B cell (primary cell): ENCODE data around the gene SCNN1B. TPM values are rescaled to one million over a fixed set of nuclear protein-coding genes. Genes with fewer than 3 reads are reported as not detected.

Experiments used
- ATAC-seq: fragments of 200-7000 bp; cut with Tn5 transposase; one replicate; pipeline ENCODE4 v1.10.0; 2021; ENCODE audit warnings: low read depth, mild to moderate bottlenecking, moderate number of reproducible peaks, moderate library complexity
- CTCF ChIA-PET: fragments of 350-600 bp; sonication (Branson Sonifier 250); formaldehyde crosslinking; loops from one replicate; lab custom pipeline; 2021; ENCODE audit warnings: antibody characterized with exemption, inconsistent platforms; lab: Charles Lee
- POLR2A ChIA-PET: fragments of 350-600 bp; sonication (Branson Sonifier 250); formaldehyde crosslinking; loops from one replicate; lab custom pipeline; 2021; ENCODE audit warnings: antibody characterized with exemption; lab: Charles Lee
- DNase-seq: peaks from one replicate; pipeline ENCODE4 v3.0.0; 2013
- H2AFZ ChIP-seq: 2 replicates; pipeline ENCODE4 v1.6.1; 2012; ENCODE audit warnings: mild to moderate bottlenecking, low read depth, low read length; ENCODE audit not compliant: insufficient read depth, poor library complexity, severe bottlenecking
- H3K27ac ChIP-seq, 2 donors: 1 replicate in 1 of 2; 2 replicates in 1 of 2; pipeline ENCODE4 v1.5.1; 2012 to 2013; ENCODE audit warnings: low read length in 2 of 2, mild to moderate bottlenecking in 2 of 2, moderate library complexity in 1 of 2
- H3K27me3 ChIP-seq, 4 experiments: fragments of 200-600 bp in 1 of 4; sonication (generic) in 1 of 4; replicated peaks in 1 of 4; 1 replicate in 2 of 4; 2 replicates in 2 of 4; pipeline versions ENCODE4 v1.6.1 to v1.7.0; 2013 to 2016; ENCODE audit warnings: low read length in 3 of 4, mild to moderate bottlenecking in 2 of 4, mixed read lengths in 1 of 4, moderate library complexity in 1 of 4; ENCODE audit not compliant: insufficient read depth in 4 of 4, control insufficient read depth in 3 of 4; ENCODE audit errors: control extremely low read depth in 1 of 4
- H3K36me3 ChIP-seq, 2 experiments: replicated peaks in 1 of 2; 1 replicate in 1 of 2; 2 replicates in 1 of 2; pipeline versions ENCODE4 v1.6.1 to v1.7.1; 2013; ENCODE audit warnings: low read length in 1 of 2; ENCODE audit not compliant: insufficient read depth in 2 of 2, control insufficient read depth in 1 of 2; ENCODE audit errors: control extremely low read depth in 1 of 2, extremely low read depth in 1 of 2
- H3K4me1 ChIP-seq, 2 donors: fragments of 200-600 bp in 1 of 2; sonication (generic) in 1 of 2; 1 replicate in 1 of 2; 2 replicates in 1 of 2; pipeline versions ENCODE4 v1.5.1 to v1.6.1; 2013 to 2017; ENCODE audit warnings: low read length in 2 of 2; ENCODE audit not compliant: control insufficient read depth in 2 of 2, insufficient read depth in 2 of 2
- H3K4me2 ChIP-seq: replicated peaks from 2 replicates; pipeline ENCODE3; 2012; ENCODE audit warnings: mild to moderate bottlenecking, low read depth, low read length; ENCODE audit not compliant: poor library complexity, severe bottlenecking
- H3K4me3 ChIP-seq, 5 experiments: fragments of 200-600 bp in 1 of 5; sonication (generic) in 1 of 5; 1 replicate in 3 of 5; 2 replicates in 2 of 5; pipeline versions ENCODE4 v1.5.1 to v1.7.0; 2011 to 2016; ENCODE audit warnings: low read length in 4 of 5, mild to moderate bottlenecking in 4 of 5, low read depth in 2 of 5, control low read depth in 1 of 5, moderate library complexity in 1 of 5; ENCODE audit not compliant: insufficient read depth in 1 of 5; ENCODE audit errors: control extremely low read depth in 1 of 5, extremely low read depth in 1 of 5
- H3K79me2 ChIP-seq: fragments of 200-600 bp; sonication (generic); one replicate; pipeline ENCODE4 v1.6.0; 2016; ENCODE audit warnings: low read length; ENCODE audit not compliant: control insufficient read depth, insufficient read depth
- H3K9ac ChIP-seq: fragments of 200-600 bp; sonication (generic); 2 replicates; pipeline ENCODE4 v1.6.1; 2017; ENCODE audit warnings: mild to moderate bottlenecking, low read length, moderate library complexity
- H3K9me3 ChIP-seq, 3 donors: one replicate each; pipeline versions ENCODE4 v1.6.1 to v1.7.1; 2013; ENCODE audit warnings: low read length in 2 of 3; ENCODE audit not compliant: control insufficient read depth in 2 of 3, insufficient read depth in 1 of 3; ENCODE audit errors: control extremely low read depth in 1 of 3
- H4K20me1 ChIP-seq: 2 replicates; pipeline ENCODE4 v1.6.0; 2012; ENCODE audit warnings: mild to moderate bottlenecking, low read length; ENCODE audit not compliant: insufficient read depth, control insufficient read depth, poor library complexity, severe bottlenecking
- H3K27ac Mint-ChIP-seq: one replicate; pipeline ENCODE4 v1.8.0; 2021; ENCODE audit warnings: mixed read lengths
- H3K27me3 Mint-ChIP-seq: one replicate; pipeline ENCODE4 v1.8.0; 2021; ENCODE audit warnings: mixed read lengths
- H3K4me1 Mint-ChIP-seq: one replicate; pipeline ENCODE4 v1.8.0; 2021; ENCODE audit warnings: mixed read lengths
- H3K4me3 Mint-ChIP-seq: one replicate; pipeline ENCODE4 v1.8.0; 2021; ENCODE audit warnings: mixed read lengths
- H3K9me3 Mint-ChIP-seq: one replicate; pipeline ENCODE4 v1.8.0; 2022; ENCODE audit warnings: mixed read lengths; ENCODE audit not compliant: insufficient read depth
- EZH2 ChIP-seq: IDR thresholded peaks from 2 replicates; pipeline ENCODE4 v1.6.1; 2012; ENCODE audit warnings: borderline replicate concordance, low read depth, mild to moderate bottlenecking, moderate library complexity, low read length; ENCODE audit not compliant: insufficient read depth, poor library complexity, severe bottlenecking
- WGBS: methylation state at CpG from one replicate; pipeline ENCODE4 v1.1.5; 2013; ENCODE audit warnings: missing lambda C conversion rate; ENCODE audit not compliant: insufficient coverage; 5-methylcytosine and 5-hydroxymethylcytosine counted together
- intact Hi-C: fragments of 100-400 bp; cut with micrococcal nuclease; formaldehyde crosslinking; loops from one replicate; pipeline ENCODE4 v1.10.0; 2022
- polyA plus RNA-seq: library from polyadenylated mRNA; depleted of rRNA; stranded (reverse); fragments of >200 nt; gene quantifications from 2 replicates; pipeline ENCODE4 v1.2.3, GENCODE V29; 2012
- total RNA-seq, 2 donors: library from RNA; stranded (reverse); fragments of 120-200 nt in 1 of 2; gene quantifications; 1 replicate in 1 of 2; 2 replicates in 1 of 2; pipeline versions ENCODE4 v1.2.3 to v1.2.4, GENCODE V29; 2013 to 2022
- TF ChIP-seq, protein P1 (sequence below): fragments of 200-600 bp; IDR thresholded peaks from one replicate; pipeline ENCODE4 v1.8.0; 2022; ENCODE audit warnings: antibody characterized with exemption, mild to moderate bottlenecking

The SCNN1B gene
- total and polyA plus RNA-seq, 2 donors (not counting 1 experiment from before 2014, with no cell fraction given) = 0.30 TPM; not detected in 1

DNA sequence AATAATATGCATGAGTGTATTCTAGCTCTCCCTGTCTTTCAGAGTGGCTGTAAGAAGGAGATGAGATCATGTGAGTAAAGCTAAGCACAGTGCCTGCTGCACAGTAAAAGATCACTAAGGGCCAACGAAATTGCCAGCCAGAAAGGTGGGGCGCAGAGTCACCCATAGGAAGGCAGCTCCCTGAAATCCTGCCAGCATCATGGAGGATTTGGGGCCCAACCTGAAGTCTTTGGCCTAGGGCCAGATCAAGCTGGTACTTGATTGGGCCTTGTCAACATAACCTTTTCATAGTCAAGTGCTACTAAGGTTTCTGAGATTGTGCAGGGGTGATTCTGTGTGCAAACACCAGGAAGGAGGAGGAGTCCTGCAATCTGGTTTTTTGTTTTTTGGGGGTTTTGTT, 16.5 kb downstream of the SCNN1B start:
- Mint-ChIP-seq H3K27ac (no peak overlapping the region), H3K4me1 (peaks cover 6% of the 10 kb centered on the region), H3K9me3 (no peaks in the 10 kb centered on the region), H3K4me3 (no peak overlapping the region), H3K27me3 (no peaks in the 10 kb centered on the region)
- H3K36me3 ChIP-seq = no peaks in the 10 kb centered on the region
- no peak overlapping the region for H3K9ac ChIP-seq
- ATAC-seq (no peak), DNase-seq (no peak)
- H3K4me1 ChIP-seq = no peaks in the 10 kb centered on the region
- no peaks in the 10 kb centered on the region for H3K79me2 ChIP-seq
- no peaks in the 10 kb centered on the region for H3K9me3 ChIP-seq
- H3K27me3 ChIP-seq = peaks cover 0 to 3% (median 0%) of the 10 kb centered on the region in 4 experiments
- 81% methylated on average over 2 of the region's 2 CpGs for WGBS
- no peaks in the 10 kb centered on the region for H4K20me1 ChIP-seq
- intact Hi-C loops = no loop called here
- no peak for TF ChIP-seq EZH2
- TF ChIP-seq, protein P1, sequence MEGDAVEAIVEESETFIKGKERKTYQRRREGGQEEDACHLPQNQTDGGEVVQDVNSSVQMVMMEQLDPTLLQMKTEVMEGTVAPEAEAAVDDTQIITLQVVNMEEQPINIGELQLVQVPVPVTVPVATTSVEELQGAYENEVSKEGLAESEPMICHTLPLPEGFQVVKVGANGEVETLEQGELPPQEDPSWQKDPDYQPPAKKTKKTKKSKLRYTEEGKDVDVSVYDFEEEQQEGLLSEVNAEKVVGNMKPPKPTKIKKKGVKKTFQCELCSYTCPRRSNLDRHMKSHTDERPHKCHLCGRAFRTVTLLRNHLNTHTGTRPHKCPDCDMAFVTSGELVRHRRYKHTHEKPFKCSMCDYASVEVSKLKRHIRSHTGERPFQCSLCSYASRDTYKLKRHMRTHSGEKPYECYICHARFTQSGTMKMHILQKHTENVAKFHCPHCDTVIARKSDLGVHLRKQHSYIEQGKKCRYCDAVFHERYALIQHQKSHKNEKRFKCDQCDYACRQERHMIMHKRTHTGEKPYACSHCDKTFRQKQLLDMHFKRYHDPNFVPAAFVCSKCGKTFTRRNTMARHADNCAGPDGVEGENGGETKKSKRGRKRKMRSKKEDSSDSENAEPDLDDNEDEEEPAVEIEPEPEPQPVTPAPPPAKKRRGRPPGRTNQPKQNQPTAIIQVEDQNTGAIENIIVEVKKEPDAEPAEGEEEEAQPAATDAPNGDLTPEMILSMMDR = no peak
- no peak overlapping the region for H3K4me3 ChIP-seq
- ChIA-PET POLR2A (no interaction called here), CTCF (no interaction called here)
- H3K4me2 ChIP-seq = no peak overlapping the region
- H2AFZ ChIP-seq = no peak overlapping the region
- no peak overlapping the region for H3K27ac ChIP-seq

DNA sequence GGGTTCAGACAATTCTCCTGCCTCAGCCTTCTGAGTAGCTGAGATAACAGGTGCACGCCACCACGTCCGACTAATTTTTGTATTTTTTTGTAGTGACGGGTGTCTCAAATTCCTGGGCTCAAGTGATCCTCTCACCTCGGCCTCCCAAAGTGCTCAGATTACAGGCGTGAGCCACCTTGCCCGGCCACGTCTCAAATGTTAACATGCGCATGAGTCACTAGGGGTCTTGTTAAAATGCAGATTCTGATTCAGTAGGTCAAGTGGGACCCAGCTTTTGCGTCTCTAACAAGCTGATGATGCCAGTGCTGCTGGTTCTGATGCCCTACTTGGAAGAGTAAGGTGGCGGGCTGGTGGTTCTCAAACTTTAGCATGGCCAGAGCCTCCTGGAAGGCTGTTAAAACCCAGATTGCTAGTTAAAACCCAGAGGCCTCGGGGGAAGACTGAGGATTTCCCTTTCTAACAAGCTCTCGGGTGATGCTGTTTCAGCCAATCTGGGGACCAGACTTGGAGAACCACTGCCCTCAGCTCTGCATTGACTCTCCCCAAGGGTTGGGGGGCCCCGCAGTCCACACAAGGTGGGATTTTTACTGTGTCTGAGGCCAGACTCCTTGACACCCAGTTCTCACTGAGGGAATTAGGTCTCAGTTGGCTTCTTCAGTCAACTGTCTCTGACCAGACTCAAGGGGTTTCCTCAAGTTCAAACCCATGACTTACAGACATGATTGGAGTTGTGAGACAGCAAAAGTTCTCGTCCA, 17.9 kb downstream of the SCNN1B start:
- Histone ChIP-seq H3K9me3 (no peaks in the 10 kb centered on the region), H2AFZ (no peak overlapping the region), H4K20me1 (no peaks in the 10 kb centered on the region), H3K9ac (no peak overlapping the region), H3K4me3 (no peak overlapping the region), H3K4me2 (no peak overlapping the region), H3K27me3 (no peaks in the 10 kb centered on the region), H3K79me2 (no peaks in the 10 kb centered on the region), H3K27ac (no peak overlapping the region), H3K4me1 (no peaks in the 10 kb centered on the region), H3K36me3 (no peaks in the 10 kb centered on the region)
- H3K4me1 Mint-ChIP-seq = peaks cover 8% of the 10 kb centered on the region
- ChIA-PET CTCF (no interaction called here), POLR2A (no interaction called here)
- intact Hi-C loops = no loop called here
- 96% methylated on average over 15 of the region's 15 CpGs for WGBS
- no peak overlapping the region for H3K27ac Mint-ChIP-seq
- no peaks in the 10 kb centered on the region for H3K27me3 Mint-ChIP-seq
- DNase-seq (no peak), ATAC-seq (no peak)
- no peak overlapping the region for H3K4me3 Mint-ChIP-seq
- TF ChIP-seq EZH2 = no peak
- TF ChIP-seq, protein P1 = no peak
- H3K9me3 Mint-ChIP-seq = no peaks in the 10 kb centered on the region
